Retina (tissue), 1 donor: ENCODE results near the gene AMIGO2.
"Not testable (repeated sequence)": the region's sequence is repeated elsewhere in the genome, so short reads cannot be mapped to it uniquely, and the experiment has no call there.

ENCODE experiments used
- DNase-seq: peaks from one replicate; pipeline ENCODE4 v3.0.0-alpha.2; 2016

Gene AMIGO2

GRCh38 chr12:47079468-47079980 lies at the start of gene AMIGO2, which contains the start of gene PCED1B:
Gene AMIGO2 (minus strand): TSS chr12:47079959. CDS start chr12:47079002, 957 bp downstream.
Gene PCED1B (plus strand): TSS chr12:47079621. CDS start chr12:47235064, 155,443 bp downstream.
- peak; percentile 78 for DNase-seq

GRCh38 chr12:47126246-47126645 lies 46.5 kb upstream of the AMIGO2 start:
- DNase-seq: no peak

GRCh38 chr12:47124451-47124850 lies 44.7 kb upstream of the AMIGO2 start:
- no peak for DNase-seq

- no peak for DNase-seq
These were observed 44.0 kb upstream of the AMIGO2 start for GRCh38 chr12:47123730-47124129.

GRCh38 chr12:47122602-47123001 lies 42.8 kb upstream of the AMIGO2 start:
- DNase-seq: no peak

GRCh38 chr12:47121146-47121545 lies 41.4 kb upstream of the AMIGO2 start:
- no peak for DNase-seq

- DNase-seq: no peak
These were observed 41.0 kb upstream of the AMIGO2 start for GRCh38 chr12:47120736-47121135.

GRCh38 chr12:47117305-47117704 lies 37.5 kb upstream of the AMIGO2 start:
- DNase-seq: not testable (repeated sequence)

GRCh38 chr12:47114481-47114892 lies 34.7 kb upstream of the AMIGO2 start:
- no peak for DNase-seq

GRCh38 chr12:47112679-47113078 lies 32.9 kb upstream of the AMIGO2 start:
- DNase-seq: no peak

GRCh38 chr12:47111854-47112253 lies 32.1 kb upstream of the AMIGO2 start:
- DNase-seq: no peak

GRCh38 chr12:47111392-47111778 lies 31.6 kb upstream of the AMIGO2 start:
- no peak for DNase-seq

- DNase-seq: no peak
These were observed 31.1 kb upstream of the AMIGO2 start for GRCh38 chr12:47110718-47111391.

- no peak for DNase-seq
These were observed 30.3 kb upstream of the AMIGO2 start for GRCh38 chr12:47110011-47110541.

GRCh38 chr12:47107926-47108325 lies 28.2 kb upstream of the AMIGO2 start:
- DNase-seq: no peak

GRCh38 chr12:47107446-47107845 lies 27.7 kb upstream of the AMIGO2 start:
- no peak for DNase-seq

GRCh38 chr12:47105914-47106674 lies 26.3 kb upstream of the AMIGO2 start:
- no peak for DNase-seq

- DNase-seq: no peak
These were observed 23.3 kb upstream of the AMIGO2 start for GRCh38 chr12:47102845-47103651.

GRCh38 chr12:47102406-47102805 lies 22.6 kb upstream of the AMIGO2 start:
- DNase-seq: no peak

- no peak for DNase-seq
These were observed 20.4 kb upstream of the AMIGO2 start for GRCh38 chr12:47100160-47100559.

GRCh38 chr12:47099610-47100009 lies 19.9 kb upstream of the AMIGO2 start:
- no peak for DNase-seq

GRCh38 chr12:47098099-47098498 lies 18.3 kb upstream of the AMIGO2 start:
- DNase-seq: no peak
